NCI-H2196 treated with DMSO at 0.1 percent for 48 hours (cell line): ENCODE results near the gene VSIG2.

Experiments used
- DNase-seq: peaks from one replicate; lab custom pipeline; 2025; ENCODE audit not compliant: unreplicated experiment; lab: John Stamatoyannopoulos, UW

VSIG2 gene

GRCh38 chr11:124749912-124750311 lies 2.1 kb downstream of the VSIG2 start:
- no peak for DNase-seq

GRCh38 chr11:124748481-124749343 lies 3.3 kb downstream of the VSIG2 start:
- DNase-seq: no peak

- no peak for DNase-seq
Measured at GRCh38 chr11:124748100-124748418, 4.0 kb downstream of the VSIG2 start.

- DNase-seq: no peak
Measured at GRCh38 chr11:124747406-124748099, 4.5 kb downstream of the VSIG2 start.

GRCh38 chr11:124746621-124747243 lies 5.3 kb downstream of the VSIG2 start:
- peak; percentile 76 for DNase-seq

GRCh38 chr11:124745835-124746620 lies 6.0 kb downstream of the VSIG2 start:
- no peak for DNase-seq

- no peak for DNase-seq
Measured at GRCh38 chr11:124745270-124745834, 6.7 kb downstream of the VSIG2 start.

GRCh38 chr11:124743050-124743449 lies 9.0 kb downstream of the VSIG2 start:
- no peak for DNase-seq

GRCh38 chr11:124742555-124742954 lies 9.5 kb downstream of the VSIG2 start:
- no peak for DNase-seq

GRCh38 chr11:124740277-124740882 lies 11.7 kb downstream of the VSIG2 start:
- no peak for DNase-seq

- peak; percentile 93 for DNase-seq
Measured at GRCh38 chr11:124739479-124740276, 12.4 kb downstream of the VSIG2 start, which contains the start of gene NRGN. TSS of gene NRGN (plus strand) at chr11:124739942. CDS start at chr11:124740085, 143 bp downstream.

GRCh38 chr11:124738713-124739478 lies 13.2 kb downstream of the VSIG2 start:
- no peak for DNase-seq

- DNase-seq: no peak
Measured at GRCh38 chr11:124737638-124738305, 14.3 kb downstream of the VSIG2 start.

- DNase-seq: no peak
Measured at GRCh38 chr11:124736736-124737135, 15.3 kb downstream of the VSIG2 start.

GRCh38 chr11:124732230-124732629 lies 19.8 kb downstream of the VSIG2 start:
- DNase-seq: no peak

GRCh38 chr11:124729571-124729970 lies 22.5 kb downstream of the VSIG2 start:
- DNase-seq: no peak

GRCh38 chr11:124728134-124728533 lies 23.9 kb downstream of the VSIG2 start:
- DNase-seq: no peak

GRCh38 chr11:124727474-124727873 lies 24.6 kb downstream of the VSIG2 start:
- no peak for DNase-seq
